Right lobe of liver (tissue), 6 donors: Measurements from ENCODE around the gene M1AP. TPM values are rescaled to one million over a fixed set of nuclear protein-coding genes. Genes with fewer than 3 reads are reported as not detected.

ENCODE experiments used
- ATAC-seq, 4 donors: fragments of 200-7000 bp; cut with Tn5 transposase; one replicate each; pipeline ENCODE4 v1.9.1; 2020; ENCODE audit warnings: mild to moderate bottlenecking in 4 of 4, moderate library complexity in 4 of 4
- DNase-seq, 3 donors: peaks; one replicate each; pipeline ENCODE4 v3.0.0-alpha.2; 2020
- H3K27ac ChIP-seq, 3 donors: fragments of 200-600 bp; one replicate each; pipeline ENCODE4 v1.8.0; 2022
- H3K27me3 ChIP-seq, 2 donors: fragments of 200-600 bp; one replicate each; pipeline ENCODE4 v1.8.0; 2022
- H3K36me3 ChIP-seq, 4 donors: fragments of 200-600 bp; sonication (generic) in 1 of 4; one replicate each; pipeline versions ENCODE4 v1.5.1 to v1.8.0; 2017 to 2022; ENCODE audit warnings: control low read depth in 1 of 4
- H3K4me1 ChIP-seq, 4 donors: fragments of 200-600 bp; sonication (generic) in 1 of 4; one replicate each; pipeline versions ENCODE4 v1.5.1 to v1.8.0; 2017 to 2022; ENCODE audit warnings: control low read depth in 1 of 4
- H3K4me3 ChIP-seq, 3 donors: fragments of 200-600 bp; one replicate each; pipeline ENCODE4 v1.8.0; 2022
- H3K9me3 ChIP-seq, 4 donors: fragments of 200-600 bp; sonication (generic) in 1 of 4; one replicate each; pipeline versions ENCODE4 v1.5.1 to v1.8.0; 2017 to 2022; ENCODE audit warnings: control low read depth in 1 of 4
- CTCF ChIP-seq, 4 donors: fragments of 200-600 bp in 3 of 4; fragments of 450-650 bp in 1 of 4; IDR thresholded peaks; one replicate each; pipeline versions ENCODE4 v1.5.1 to v1.8.0; 2016 to 2022; ENCODE audit warnings: antibody characterized with exemption in 4 of 4, mild to moderate bottlenecking in 2 of 4
- POLR2A ChIP-seq: fragments of 450-650 bp; IDR thresholded peaks from one replicate; pipeline ENCODE4 v1.6.1; 2017; ENCODE audit warnings: antibody characterized with exemption, mild to moderate bottlenecking
- whole genome bisulfite sequencing: methylation state at CpG from one replicate; pipeline ENCODE4 v1.1.6; 2018; ENCODE audit warnings: low coverage, low lambda C conversion rate; ENCODE audit not compliant: insufficient coverage; ENCODE audit errors: missing lambda C conversion rate; 5-methylcytosine and 5-hydroxymethylcytosine counted together
- intact Hi-C, 2 donors: fragments of 100-400 bp; cut with DNase I; formaldehyde crosslinking; loops; one replicate each; pipeline versions ENCODE4 v1.11.2 to v1.14.1; 2022
- total RNA-seq, 6 experiments: library from RNA; depleted of rRNA in 2 of 6; stranded (reverse); fragments of >200 nt in 2 of 6; fragmentation: NEBNext Ultra II Directional in 3 of 6; extraction: Animal tissue kit (Norgen Biotek cat#: 25700) in 3 of 6; gene quantifications; one replicate each; pipeline versions ENCODE4 v1.1.0 to v1.2.4, GENCODE V29; 2016 to 2023
- donor health status: DM: no; HTN: yes; CAD: no.
- donor health status: DM: no; HTN: no; CAD: no.
- donor health status: DM: no; HTN: no; CAD: no.
- donor health status: DM: no; HTN: yes; CAD: no.
- donor health status: DM: no; HTN: yes; CAD: no.

M1AP gene
- total RNA-seq, 6 experiments from 2014 or later, result not detected

- no peaks in the 10 kb centered on the region for H3K4me1 ChIP-seq
- peak; percentile 52 to 73 (median 60) for DNase-seq
- intact Hi-C loops, result no loop called here
These were observed 93.2 kb downstream of the M1AP start for GRCh38 chr2:74554820-74555531.

GRCh38 chr2:74553892-74554819, 94.0 kb downstream of the M1AP start, which contains the start of the genes DOK1 and LOXL3:
DOK1 (plus strand) TSS chr2:74554720; CDS start chr2:74554755, 35 bp downstream.
LOXL3 (minus strand) TSS chr2:74553942; CDS start chr2:74552634, 1,308 bp downstream.
- Histone ChIP-seq H3K9me3 (no peaks in the 10 kb centered on the region), H3K36me3 (no peaks in the 10 kb centered on the region), H3K27me3 (no peaks in the 10 kb centered on the region), H3K4me3 (peak within 1 kb of the TSS; percentile 59 to 78 (median 68)), H3K4me1 (peaks cover 0 to 3% (median 1%) of the 10 kb centered on the region in 4 donors), H3K27ac (peak within 1 kb of the TSS; percentile 61 to 77 (median 63))
- intact Hi-C loops, result no loop called here
- peak; percentile 83 to 89 (median 87) for ATAC-seq
- peak; percentile 85 to 90 (median 89) for DNase-seq
- 2% methylated on average over 26 of the region's 73 CpGs for WGBS
- TF ChIP-seq POLR2A, result no peak
- no peak for TF ChIP-seq CTCF (IDR thresholded peaks at IDR 0.05)

More at GRCh38 chr2:74554820-74555531, 93.2 kb downstream of the M1AP start:
- H3K9me3 ChIP-seq, result no peaks in the 10 kb centered on the region
- H3K27ac ChIP-seq, result peak overlapping the region in 2 of 3 donors; percentile 63 to 77
- peak; percentile 43 to 58 (median 52) for ATAC-seq
- peak overlapping the region; percentile 59 to 78 (median 68) for H3K4me3 ChIP-seq
- no peaks in the 10 kb centered on the region for H3K27me3 ChIP-seq
- 2% methylated on average over 13 of the region's 58 CpGs for WGBS
- no peaks in the 10 kb centered on the region for H3K36me3 ChIP-seq
- TF ChIP-seq CTCF (IDR thresholded peaks at IDR 0.05) (no peak), POLR2A (no peak)

- no peak for TF ChIP-seq POLR2A
- no peak for TF ChIP-seq CTCF (IDR thresholded peaks at IDR 0.05)
- peaks cover 0 to 9% (median 3%) of the 10 kb centered on the region in 4 donors for H3K4me1 ChIP-seq
- 41% methylated on average over 9 of the region's 27 CpGs for WGBS
- H3K9me3 ChIP-seq, result no peaks in the 10 kb centered on the region
- intact Hi-C loops, result no loop called here
- DNase-seq, result no peak
- no peaks in the 10 kb centered on the region for H3K36me3 ChIP-seq
- ATAC-seq, result no peak
- H3K27me3 ChIP-seq, result no peaks in the 10 kb centered on the region
- H3K27ac ChIP-seq, result no peak overlapping the region
- H3K4me3 ChIP-seq, result peak overlapping the region; percentile 59 to 78 (median 68)
These were observed 95.0 kb downstream of the M1AP start for GRCh38 chr2:74552914-74553811.
